ENCODE data around the gene PTGFRN.

Gene PTGFRN

DNA sequence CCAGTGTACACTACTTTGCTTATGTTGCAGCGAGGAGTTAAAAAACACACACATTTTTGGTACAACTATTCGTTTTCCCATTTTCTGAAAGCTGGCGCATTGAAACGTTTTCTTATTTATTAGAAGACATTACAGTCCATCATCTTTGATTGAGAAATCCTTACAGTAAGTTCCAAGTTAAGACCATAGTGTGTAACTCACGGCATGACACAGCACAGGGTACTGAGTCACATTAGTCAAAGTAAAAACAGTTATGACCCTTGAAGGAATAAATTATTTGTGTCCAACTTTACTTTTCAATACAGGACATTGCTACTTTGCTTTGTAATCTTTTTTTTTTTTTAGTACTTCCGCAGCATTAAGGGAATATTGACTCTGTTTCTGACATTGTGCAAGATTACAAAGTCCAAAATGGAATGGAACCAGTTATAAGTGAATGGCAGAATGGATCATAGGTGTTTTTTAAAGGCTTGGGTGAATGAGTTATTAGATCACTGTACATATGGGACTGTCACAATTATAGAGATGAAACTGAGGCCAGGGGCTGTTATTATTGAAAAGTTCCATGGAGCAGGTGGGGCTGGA is 11.7 kb downstream of the PTGFRN start:
- CTCF ChIA-PET, result interaction anchor here (0.6 kb wide), 1 partner anchor 183 kb away, joined by 5 read pairs; no protein-coding TSS in a partner anchor
- no peak for DNase-seq (ENCODE audit: extremely low spot score)
- TF ChIP-seq HDGF (IDR thresholded peaks at IDR 0.05; ENCODE audit: borderline replicate concordance) (no peak), BHLHE40 (IDR thresholded peaks at IDR 0.05; ENCODE audit: borderline replicate concordance) (no peak), NFRKB (IDR thresholded peaks at IDR 0.05) (no peak), FOXM1 (IDR thresholded peaks at IDR 0.05; ENCODE audit: borderline replicate concordance) (no peak), FOXK2 (IDR thresholded peaks at IDR 0.05) (no peak), ELF4 (IDR thresholded peaks at IDR 0.05) (no peak), L3MBTL2 (conservative IDR thresholded peaks at IDR 0.05) (no peak), TARDBP (IDR thresholded peaks at IDR 0.05) (no peak), SUZ12 (IDR thresholded peaks at IDR 0.05) (no peak), CTBP1 (IDR thresholded peaks at IDR 0.05; ENCODE audit: borderline replicate concordance) (no peak), LEF1 (IDR thresholded peaks at IDR 0.05; ENCODE audit: borderline replicate concordance) (no peak), ARNT (IDR thresholded peaks at IDR 0.05) (no peak), SP1 (IDR thresholded peaks at IDR 0.05) (no peak), FOXA1 (IDR thresholded peaks at IDR 0.05) (no peak), ZNF384 (IDR thresholded peaks at IDR 0.05) (no peak)
- TF ChIP-seq, protein P1, sequence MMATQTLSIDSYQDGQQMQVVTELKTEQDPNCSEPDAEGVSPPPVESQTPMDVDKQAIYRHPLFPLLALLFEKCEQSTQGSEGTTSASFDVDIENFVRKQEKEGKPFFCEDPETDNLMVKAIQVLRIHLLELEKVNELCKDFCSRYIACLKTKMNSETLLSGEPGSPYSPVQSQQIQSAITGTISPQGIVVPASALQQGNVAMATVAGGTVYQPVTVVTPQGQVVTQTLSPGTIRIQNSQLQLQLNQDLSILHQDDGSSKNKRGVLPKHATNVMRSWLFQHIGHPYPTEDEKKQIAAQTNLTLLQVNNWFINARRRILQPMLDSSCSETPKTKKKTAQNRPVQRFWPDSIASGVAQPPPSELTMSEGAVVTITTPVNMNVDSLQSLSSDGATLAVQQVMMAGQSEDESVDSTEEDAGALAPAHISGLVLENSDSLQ (IDR thresholded peaks at IDR 0.05), result no peak
- POLR2A ChIA-PET, result no interaction called here

GRCh38 chr1:116921937-116922336 is 12.2 kb downstream of the PTGFRN start:
- TF ChIP-seq HDGF (IDR thresholded peaks at IDR 0.05; ENCODE audit: borderline replicate concordance), result no peak
- no peak for DNase-seq (ENCODE audit: extremely low spot score)
- POLR2A ChIA-PET, result no interaction called here
- CTCF ChIA-PET, result no interaction called here

GRCh38 chr1:116923421-116923820 is 13.7 kb downstream of the PTGFRN start:
- TF ChIP-seq SP1 (IDR thresholded peaks at IDR 0.05) (no peak), FOXK2 (IDR thresholded peaks at IDR 0.05) (no peak), FOXA1 (IDR thresholded peaks at IDR 0.05) (no peak), BHLHE40 (IDR thresholded peaks at IDR 0.05; ENCODE audit: borderline replicate concordance) (no peak), FOXM1 (IDR thresholded peaks at IDR 0.05; ENCODE audit: borderline replicate concordance) (no peak), SUZ12 (IDR thresholded peaks at IDR 0.05) (no peak), ELF4 (IDR thresholded peaks at IDR 0.05) (no peak), HDGF (IDR thresholded peaks at IDR 0.05; ENCODE audit: borderline replicate concordance) (no peak), CTBP1 (IDR thresholded peaks at IDR 0.05; ENCODE audit: borderline replicate concordance) (no peak), ARNT (IDR thresholded peaks at IDR 0.05) (no peak), ZNF384 (IDR thresholded peaks at IDR 0.05) (no peak), LEF1 (IDR thresholded peaks at IDR 0.05; ENCODE audit: borderline replicate concordance) (no peak), NFRKB (IDR thresholded peaks at IDR 0.05) (no peak), L3MBTL2 (conservative IDR thresholded peaks at IDR 0.05) (no peak), TARDBP (IDR thresholded peaks at IDR 0.05) (no peak)
- TF ChIP-seq, protein P1 (IDR thresholded peaks at IDR 0.05), result no peak
- DNase-seq (ENCODE audit: extremely low spot score), result no peak
- ChIA-PET CTCF (no interaction called here), POLR2A (no interaction called here)

DNA sequence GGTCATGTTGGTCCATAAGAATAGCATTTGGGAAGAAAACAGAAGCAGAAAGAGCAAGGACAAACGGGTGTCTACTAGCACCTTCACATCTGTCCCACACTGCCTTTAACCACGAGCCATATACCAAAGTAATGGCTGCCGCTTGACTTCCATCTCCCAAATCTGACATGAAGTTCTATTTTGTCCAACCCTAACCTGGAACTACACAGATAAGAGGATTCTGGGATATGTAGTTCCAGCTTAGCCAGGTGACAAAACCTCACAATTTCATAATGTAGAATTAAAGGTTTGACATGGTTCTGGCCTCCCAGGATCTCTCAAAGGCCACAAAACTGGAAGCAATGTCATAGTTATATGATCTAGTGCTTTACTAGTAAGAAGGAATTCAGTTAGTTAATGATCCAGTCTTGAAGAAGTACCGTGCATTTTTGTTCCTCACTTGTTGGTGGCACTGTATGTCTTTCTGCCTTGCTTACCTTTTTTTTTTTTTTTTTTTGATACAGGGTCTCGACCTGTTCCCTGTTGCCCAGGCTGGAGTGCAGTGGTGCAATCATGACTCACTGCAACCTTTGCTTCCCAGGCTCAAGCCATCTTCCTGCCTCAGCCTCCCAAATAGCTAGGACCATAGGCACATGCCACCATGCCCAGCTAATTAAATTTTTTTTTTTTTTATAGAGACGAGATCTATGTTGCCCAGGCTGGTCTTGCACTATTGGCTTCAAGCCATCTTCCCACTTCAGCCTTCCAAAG is 17.5 kb downstream of the PTGFRN start:
- TF ChIP-seq, protein P1 (IDR thresholded peaks at IDR 0.05), result no peak
- TF ChIP-seq HDGF (IDR thresholded peaks at IDR 0.05; ENCODE audit: borderline replicate concordance), result no peak
- TF ChIP-seq FOXK2 (IDR thresholded peaks at IDR 0.05), result no peak
- no peak for TF ChIP-seq SP1 (IDR thresholded peaks at IDR 0.05)
- TF ChIP-seq FOXM1 (IDR thresholded peaks at IDR 0.05; ENCODE audit: borderline replicate concordance), result no peak
- ChIA-PET POLR2A (no interaction called here), CTCF (no interaction called here)
- DNase-seq (ENCODE audit: extremely low spot score), result no peak

- no peak for DNase-seq (ENCODE audit: extremely low spot score)
- ChIA-PET POLR2A (no interaction called here), CTCF (no interaction called here)
- TF ChIP-seq SUZ12 (IDR thresholded peaks at IDR 0.05), result no peak
- no peak for TF ChIP-seq CTBP1 (IDR thresholded peaks at IDR 0.05; ENCODE audit: borderline replicate concordance)
- TF ChIP-seq NFRKB (IDR thresholded peaks at IDR 0.05), result no peak
Measured at GRCh38 chr1:116929961-116930592, 20.4 kb downstream of the PTGFRN start.

All from HEK293T (cell line).